Erythroblast (primary cell): Measurements from ENCODE around the gene NFYB.

Experiments
- GATA1 ChIP-seq: IDR thresholded peaks from 2 replicates; pipeline ENCODE4 v1.6.1; 2011; ENCODE audit warnings: low read depth, mild to moderate bottlenecking, control low read depth, low read length, moderate library complexity
- POLR2A ChIP-seq: IDR thresholded peaks from 2 replicates; pipeline ENCODE4 v1.6.1; 2011; ENCODE audit warnings: mild to moderate bottlenecking, low read length

DNA sequence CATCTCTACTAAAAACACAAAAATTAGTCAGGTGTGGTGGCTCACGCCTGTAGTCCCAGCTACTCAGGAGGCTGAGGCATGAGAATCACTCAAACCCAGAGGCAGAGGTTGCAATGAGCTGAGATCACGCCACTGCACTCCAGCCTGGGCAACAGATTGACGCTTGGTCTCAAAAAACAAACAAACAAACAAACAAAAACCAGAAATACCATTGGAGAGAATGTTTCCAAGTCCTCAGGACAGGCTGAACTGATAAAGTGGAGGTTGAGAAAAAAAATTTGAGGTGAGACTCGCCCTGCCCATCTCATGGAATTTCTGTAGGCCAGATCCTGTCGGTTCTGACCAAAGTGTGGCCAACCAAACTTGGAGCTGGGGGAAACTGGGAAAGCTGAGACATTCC lies 30.6 kb upstream of the NFYB start:
- TF ChIP-seq POLR2A (no peak), GATA1 (no peak)
